GF-D8 (cell line): ENCODE results near the gene ATP13A3.

ENCODE experiments used
- DNase-seq: peaks from one replicate; lab custom pipeline; 2025; lab: John Stamatoyannopoulos, UW

The ATP13A3 gene

DNA sequence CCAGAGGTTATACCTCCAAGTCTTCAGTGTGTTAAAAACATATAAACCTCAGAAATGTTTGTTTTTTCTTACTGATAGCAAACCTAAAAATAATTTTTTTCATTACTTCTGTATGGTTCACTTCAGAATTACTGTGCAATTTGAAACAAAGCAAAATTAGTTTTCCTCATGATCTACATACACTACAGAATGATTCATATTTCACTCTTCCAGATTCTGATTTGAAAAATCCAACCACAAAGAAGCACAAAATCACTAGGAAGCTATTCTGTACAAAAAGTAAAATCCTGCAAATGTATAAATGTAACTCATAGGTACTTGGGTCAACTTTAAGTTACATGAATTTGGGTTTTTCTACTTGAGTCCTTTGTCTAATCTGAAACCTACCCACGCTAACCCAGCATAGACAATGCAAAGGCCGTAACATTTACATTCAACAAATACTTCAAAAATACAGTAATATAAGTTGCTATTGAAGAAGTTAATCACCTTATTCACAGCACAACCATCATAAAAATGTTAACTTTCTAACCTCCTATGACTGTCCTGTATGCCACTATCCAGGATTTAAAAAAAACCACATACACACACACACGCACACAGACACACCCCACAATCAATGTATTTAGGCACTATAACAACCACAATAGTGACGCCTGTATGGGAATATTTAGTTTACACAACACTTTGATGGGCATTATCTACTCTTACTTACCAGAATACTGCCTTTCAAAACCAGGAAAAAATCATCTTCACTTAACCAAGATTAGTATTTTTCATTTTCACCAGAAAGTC is 11.5 kb downstream of the ATP13A3 start:
- DNase-seq: no peak

DNA sequence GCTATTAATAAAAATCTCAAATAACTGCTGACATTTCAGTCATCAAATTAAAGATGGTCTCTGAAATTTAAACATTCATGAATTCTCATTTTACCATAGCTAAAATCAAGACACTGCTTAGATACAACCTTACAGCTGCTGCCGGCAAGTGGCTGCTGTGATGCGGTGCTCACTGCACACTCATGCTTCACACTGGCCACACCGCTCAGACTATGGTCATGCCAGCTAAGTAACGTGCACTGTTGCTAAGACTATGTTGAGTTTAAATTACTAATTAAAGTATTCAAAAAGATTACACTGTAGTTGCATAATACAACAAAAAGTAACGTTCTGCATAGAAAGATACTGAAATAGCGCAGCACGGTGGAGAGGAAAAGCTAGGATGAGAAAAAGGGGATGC is 12.1 kb downstream of the ATP13A3 start:
- DNase-seq: no peak

DNA sequence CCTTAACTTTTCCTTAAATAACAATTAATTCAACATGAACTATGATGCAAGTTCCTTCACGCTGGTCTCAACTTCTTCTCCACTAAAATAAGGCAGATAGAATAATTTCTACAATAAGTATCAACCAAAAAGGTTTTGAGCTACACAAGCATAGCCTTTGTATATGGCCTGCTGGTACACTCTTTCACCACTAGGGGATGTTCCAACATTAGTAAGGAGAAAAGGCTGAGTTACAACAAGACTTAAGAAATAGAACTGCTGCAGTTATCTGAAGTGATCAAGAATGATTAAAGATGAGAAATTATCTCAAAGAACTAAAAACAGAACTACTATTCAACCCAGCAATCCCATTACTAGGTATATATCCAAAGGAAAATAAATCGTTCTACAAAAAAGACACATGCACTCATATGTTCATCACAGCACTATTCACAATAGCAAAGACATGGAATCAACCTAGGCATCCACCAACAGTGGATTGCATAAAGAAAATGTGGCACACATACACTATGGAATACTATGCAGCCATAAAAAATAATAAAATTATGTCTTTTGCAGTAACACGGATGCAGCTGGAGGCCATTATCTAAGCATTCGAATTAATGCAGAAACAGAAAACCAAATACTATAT is 14.4 kb downstream of the ATP13A3 start:
- peak; percentile 24 for DNase-seq

DNA sequence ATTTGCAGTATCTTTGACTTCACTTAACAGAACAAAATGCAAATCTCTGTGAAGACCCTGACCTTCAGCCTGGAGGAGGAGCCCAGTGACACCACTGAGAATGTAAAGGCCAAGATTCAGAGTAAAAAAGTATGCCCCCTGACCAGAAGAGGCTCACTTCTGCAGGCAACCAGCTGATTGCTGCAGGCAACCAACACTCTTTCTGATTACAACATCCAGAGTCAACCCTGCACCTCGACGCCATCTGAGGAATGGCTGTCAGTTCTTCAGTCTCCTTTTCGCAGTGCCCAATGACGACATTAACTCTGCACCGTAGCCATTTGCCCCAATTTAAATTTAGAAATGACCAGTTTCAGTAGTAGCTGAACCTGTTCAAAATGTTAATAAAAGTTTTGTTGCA is 14.9 kb downstream of the ATP13A3 start:
- no peak for DNase-seq

DNA sequence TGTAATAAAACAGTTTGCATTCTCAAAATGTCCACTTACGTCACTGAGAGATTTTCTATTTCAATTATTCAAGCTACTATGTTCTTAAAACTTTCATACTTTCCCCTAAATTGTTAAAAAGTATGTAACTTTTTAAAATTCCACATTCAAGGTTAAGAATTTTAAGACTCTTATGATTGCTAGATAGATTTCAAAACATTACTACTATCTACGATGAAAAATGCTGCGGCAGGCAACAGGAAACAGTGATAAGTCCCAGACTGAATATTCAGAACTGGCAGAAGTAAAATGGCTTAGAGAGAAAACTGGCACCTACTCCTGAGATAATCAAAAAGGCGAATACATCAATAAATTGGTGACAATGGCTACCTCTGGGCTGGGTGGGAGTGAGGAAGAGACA is 16.2 kb downstream of the ATP13A3 start:
- DNase-seq: no peak

DNA sequence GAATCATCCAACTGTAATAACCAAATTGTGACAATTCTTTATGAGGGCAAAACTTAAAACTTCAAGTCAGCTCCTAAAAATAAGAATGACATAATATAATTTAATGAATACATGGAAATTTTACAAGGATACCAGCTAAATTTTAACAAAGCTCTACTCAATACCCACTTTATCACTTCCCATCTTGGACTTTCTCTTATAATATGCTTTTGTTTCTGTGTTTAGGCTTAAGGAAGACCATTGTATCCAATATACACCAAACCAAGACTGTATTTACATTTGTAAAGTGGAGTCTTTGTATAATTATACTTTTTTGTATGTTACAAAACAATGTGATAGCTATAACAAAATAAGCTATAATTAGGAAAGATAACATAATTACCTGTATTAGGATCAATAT is 16.8 kb downstream of the ATP13A3 start:
- DNase-seq: no peak

DNA sequence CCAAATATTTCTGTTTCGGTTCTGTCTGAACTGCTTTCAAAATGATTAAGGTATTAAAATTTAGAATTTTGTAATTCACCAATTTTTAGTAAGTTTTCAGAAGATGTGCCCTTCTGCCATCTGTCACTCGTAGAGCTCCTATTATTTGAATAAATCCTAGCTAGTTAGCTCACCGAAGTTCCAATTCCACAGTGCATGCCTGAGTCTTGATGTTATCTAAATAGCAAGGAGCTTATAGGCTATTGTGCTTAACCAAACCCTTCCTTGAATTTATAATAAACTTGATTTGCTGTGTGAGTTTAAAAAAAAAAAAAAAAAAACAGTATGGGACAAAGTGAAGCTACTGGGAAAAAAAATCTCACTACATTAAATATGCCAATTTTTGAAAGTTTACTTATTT is 18.7 kb downstream of the ATP13A3 start:
- no peak for DNase-seq

DNA sequence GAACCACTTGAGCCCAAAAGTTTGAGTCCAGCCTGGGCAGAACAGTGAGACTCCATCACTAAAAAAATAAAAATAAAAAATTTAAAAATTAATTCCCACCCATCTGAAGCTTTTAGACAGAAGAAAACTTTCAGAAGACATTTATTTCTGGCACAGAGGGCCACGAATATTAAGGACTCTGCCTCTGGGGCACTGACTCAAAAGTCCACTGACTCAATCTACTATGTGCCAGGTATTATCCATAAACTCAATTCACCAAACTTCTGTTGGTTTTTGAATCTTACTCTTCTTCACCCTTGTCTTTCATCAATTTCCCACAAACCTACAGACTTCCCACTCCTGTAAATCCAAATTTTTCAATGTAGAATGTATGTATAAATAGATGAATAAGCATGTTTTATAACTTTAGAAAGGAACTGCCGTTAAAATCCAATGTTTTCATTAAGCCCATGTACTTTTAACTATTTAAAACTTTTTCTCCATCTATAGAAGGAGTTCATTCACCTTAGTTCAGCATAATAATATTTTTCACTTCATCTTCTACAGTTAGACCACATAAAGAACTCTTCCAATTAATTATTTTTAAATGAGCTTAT is 19.9 kb downstream of the ATP13A3 start:
- no peak for DNase-seq

DNA sequence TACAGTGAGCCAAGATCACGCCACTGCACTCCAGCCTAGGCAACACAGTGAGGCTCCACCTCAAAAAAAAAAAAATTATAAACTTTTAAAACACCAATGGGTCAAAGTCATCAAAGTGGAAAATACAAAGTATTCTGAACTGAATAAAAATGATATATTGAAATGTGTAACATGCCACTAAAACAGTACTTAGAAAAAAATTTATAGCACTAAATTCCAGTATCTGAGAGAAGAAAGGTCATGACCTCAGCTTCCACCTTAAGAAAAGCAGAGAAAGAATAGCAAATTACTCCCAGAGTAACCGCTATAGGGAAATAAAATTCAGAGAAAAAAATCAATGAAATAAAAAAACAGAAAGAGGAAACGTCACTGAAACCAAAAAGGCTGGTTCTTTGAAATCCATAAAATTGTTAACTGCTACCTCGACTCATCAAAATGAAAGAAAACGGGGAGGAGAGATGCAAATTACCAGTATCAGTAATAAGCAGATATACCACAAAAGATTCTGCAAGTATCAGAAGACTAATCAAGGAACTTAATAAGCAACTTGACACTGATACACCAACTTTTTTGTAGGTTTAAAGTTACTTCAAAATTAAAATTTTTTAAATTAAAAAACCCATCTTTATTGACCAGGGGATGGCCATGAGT is 20.8 kb downstream of the ATP13A3 start:
- DNase-seq: no peak

DNA sequence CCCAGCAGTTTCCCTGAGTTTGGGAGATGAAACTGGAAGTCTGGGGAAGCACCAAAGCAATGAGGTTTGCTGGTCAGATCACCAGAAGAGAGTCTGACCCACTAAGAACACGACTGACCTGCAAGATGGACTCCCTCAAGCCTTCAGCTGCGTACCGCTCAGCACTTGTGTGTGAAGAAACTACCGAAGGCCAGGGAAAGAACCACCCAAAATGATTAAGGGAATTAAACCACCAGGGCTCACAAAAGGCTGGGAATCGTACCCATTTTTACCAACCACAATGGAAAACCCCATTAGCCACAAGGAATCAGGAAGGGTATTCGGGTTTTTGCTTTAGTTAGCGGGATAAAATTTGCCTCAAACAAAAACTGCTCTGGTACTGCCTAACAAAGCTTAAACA is 21.6 kb downstream of the ATP13A3 start:
- no peak for DNase-seq

DNA sequence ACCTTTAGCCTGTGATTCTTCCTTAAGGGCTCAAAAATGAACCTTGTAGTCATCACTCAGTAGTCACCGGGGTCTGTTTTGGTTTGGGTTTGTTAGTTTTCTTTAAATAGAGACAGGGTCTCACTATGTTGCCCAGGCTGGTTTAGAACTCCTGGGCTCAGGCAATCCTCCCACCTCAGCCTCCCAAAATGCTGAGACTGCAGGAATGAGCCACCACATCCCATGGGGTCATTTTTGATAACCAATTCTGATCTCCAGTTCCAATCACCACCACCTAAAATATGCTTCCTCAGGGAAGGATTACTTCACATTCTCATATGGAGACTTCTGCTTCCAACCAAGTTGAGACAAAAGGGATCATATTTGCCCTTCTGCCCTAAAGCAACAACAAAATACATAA is 22.1 kb downstream of the ATP13A3 start:
- no peak for DNase-seq

DNA sequence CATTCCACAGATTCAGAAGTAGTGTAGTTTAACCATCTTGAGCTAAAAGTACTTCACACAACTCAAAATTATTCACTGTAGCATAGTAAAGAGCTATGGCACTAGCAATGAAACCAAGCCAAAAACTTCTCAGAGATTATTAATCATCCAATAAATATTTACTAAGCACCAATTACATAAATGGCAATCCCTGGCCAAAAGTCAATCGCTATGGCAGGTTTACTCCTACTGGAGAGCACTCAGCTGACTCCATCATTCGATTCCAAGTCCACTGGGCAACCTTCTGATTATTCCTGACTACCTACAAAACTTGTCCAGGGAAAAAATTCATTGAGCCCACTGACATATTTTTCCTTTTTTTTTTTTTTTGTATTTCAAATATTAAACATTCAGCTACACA is 23.9 kb downstream of the ATP13A3 start:
- DNase-seq: no peak

DNA sequence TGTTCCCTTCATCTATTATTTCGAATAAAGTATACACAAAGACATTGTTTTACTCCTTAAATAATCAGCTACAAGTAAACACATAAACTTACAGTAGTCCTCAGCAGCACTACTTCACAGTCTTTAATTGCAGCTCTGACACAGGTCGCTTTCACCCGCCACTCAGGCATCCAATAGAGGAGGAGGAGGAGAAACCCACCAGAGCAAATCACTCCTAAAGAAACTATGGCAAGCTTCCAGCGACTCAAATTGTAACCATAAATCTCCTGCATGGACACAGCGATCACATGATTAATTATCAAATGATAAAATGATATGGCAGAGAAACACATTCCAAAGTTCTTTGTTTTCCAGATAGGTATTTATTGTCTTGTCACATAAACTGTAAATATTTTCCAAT is 26.2 kb downstream of the ATP13A3 start:
- no peak for DNase-seq

DNA sequence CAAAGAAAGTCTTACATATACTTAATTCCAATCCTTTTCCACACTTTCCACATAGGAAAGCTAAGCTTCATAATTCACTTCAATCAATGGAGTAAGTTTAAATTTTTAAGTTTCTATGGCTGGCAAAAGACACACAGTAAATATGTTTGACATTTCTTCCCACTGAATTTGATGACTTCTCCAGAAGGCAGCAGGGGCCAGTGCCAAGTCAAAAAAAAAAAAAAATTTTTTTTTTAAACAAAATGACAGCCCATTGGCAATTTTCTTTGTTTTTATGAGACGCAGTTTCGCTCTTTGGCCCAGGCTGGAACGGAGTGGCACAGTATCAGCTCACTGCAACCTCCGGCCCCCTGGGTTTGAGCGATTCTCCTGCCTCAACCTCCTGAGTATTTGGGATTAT is 28.7 kb downstream of the ATP13A3 start:
- DNase-seq: no peak

DNA sequence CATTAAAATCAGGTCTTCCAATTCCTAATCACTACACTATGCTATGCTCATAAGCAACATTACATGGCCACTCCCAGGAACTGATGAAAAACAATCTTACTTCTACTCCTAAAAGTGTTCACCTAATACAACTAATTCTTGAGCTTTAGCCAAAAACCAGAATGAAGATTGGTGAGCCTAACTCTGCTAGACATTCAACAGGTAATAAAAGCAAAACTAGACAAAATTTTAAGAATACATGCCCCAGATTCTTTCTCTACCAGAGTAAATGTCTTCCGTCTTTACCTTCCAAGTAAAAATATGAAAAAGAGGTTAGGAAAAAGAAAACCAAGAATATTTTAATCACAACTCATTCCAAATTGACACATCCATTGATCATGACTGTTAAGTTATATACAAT is 31.3 kb downstream of the ATP13A3 start:
- DNase-seq: no peak

DNA sequence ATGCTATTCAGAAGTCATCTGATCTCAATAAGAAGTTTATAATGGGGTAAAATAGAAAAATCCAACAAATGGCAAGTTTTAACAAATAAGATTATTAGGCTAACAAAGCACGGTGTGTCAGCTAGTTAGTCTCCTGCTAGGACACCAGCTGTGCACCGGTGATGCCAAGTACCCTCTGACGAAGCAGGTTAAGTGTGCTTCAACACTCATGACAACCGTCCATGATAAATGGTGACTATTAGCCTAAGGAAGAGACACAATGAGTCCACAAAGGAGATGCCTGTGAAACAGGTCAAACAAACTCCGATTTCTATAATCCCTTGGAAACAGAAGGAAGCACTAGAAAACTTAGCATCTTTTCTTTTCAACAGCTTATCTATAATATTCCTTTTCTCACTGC is 36.5 kb downstream of the ATP13A3 start:
- DNase-seq: no peak

DNA sequence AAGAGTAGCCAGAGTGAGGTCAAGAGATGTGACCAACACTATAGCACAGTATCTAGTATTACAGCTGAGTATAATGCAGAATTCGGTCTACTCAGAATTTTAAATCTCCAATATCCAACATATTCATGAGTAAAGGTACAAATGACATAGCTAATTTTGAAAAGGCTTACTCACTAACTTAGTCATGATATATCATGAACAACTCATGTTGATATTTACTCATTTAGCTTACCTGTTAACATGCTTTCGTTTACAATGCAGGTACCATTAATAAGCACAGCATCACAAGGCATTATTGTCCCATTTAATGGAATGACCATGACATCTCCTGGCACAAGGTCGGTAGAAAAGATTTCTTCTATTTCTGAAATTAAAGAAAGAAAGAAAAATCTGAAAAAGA is 36.9 kb downstream of the ATP13A3 start:
- no peak for DNase-seq

DNA sequence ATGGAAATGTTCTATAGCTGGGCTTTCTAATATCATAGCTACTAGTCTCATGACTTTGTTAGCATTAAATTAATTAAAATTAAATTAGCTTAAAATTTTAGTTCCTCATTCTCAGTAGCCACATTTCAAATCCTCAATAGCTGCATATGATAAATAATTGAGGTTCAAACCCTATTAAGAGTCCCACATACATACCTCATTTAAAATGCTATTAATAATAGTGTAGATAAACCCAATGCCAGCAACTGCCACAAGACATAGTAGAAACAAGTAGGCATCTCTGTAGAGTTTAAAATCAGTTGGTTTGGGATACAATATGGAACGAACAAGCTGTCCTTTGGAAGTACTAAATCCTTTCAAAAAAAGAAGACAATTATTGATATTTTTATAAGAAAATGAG is 39.1 kb downstream of the ATP13A3 start:
- no peak for DNase-seq

DNA sequence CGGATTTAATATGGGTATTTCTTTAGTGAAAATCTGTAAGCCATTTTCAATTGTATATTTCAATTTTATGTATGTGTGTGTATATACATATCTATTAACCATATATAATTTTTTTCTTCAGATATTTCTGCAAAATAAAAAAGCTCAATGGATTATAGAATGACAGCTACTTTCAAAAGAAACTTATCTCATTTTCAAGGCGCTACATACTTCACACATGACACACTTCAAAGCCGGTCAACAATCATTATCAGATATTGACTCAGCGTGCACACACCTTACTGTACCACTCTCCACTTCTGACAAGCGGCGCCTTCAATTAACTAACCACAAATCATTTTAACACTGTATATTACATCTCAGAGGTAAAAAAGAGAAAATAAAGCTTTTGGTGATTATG is 39.6 kb downstream of the ATP13A3 start:
- DNase-seq: no peak

DNA sequence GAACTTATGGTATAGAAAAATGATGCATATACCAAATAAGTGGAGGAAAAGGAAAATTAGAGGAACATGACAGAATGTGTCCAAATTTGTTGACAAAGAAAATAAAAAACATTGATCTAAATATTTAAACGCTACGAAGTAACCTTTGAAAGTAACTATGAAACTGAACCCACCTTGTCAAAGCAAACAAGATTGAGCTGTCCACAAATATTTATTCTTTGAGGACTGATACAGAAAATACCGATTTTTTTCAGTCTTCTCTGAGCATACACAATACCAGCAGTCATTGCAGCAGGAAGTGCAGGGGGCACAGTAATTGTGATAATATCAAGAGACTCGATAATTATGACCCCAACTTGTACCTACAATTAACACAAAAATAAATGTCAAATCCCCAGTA is 40.0 kb downstream of the ATP13A3 start:
- DNase-seq: no peak

DNA sequence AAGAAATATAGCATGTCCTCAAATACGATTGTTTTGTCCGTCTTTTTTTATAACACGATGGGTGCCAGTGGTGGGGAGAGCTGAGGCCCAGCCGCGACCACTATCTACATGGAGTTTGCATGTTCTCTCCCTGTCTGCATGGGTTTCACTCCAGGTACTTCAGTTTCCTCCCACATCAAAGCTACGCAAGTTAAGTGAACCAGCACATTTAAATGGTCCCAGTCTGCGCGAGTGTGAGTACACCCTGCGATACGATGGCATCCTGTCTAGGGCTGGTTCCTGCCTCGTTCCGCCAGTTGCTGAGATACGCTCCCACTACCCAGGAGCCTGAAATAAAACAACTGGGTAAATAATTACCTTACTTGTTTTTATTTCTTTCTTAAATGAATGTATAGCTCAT is 40.6 kb downstream of the ATP13A3 start:
- no peak for DNase-seq

DNA sequence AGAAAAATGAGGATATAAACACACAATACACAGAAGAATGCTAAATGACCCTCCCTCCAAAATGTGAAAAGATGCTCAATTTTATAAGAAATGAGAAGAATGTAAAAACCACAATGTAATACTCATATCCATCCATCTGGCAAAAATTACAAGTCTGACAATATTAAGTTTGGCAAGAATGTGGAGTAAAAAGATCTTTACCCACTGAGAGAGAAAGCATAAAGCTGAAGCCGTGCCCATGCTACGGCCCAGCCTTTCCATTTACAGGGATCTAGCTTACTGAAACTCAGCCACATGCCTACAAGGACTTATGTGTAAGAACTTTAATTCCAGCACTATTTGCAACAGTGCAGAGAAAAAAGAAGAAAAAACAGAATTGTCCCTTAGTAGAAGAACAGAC is 42.9 kb downstream of the ATP13A3 start:
- no peak for DNase-seq

DNA sequence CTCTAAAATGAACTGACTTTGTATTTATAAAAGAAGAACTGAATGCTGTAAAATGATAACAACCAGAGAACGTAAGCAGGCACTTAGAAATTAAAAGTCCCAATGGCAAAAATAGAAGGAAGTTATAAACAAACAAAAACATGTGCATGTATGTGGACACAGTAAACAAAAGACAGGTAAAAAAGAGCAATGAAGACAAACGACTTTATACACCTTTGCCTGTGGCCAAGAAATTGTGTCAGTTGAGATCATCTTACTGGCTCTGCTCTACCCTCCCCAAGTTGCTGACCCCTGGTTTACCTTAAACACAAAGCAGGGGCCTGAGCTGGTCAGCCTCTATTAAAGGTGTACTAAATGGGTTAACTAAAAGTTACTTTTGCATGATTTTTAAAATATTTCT is 46.0 kb downstream of the ATP13A3 start:
- DNase-seq: no peak
